Measurements from ENCODE around the gene GPR141.

The GPR141 gene

DNA sequence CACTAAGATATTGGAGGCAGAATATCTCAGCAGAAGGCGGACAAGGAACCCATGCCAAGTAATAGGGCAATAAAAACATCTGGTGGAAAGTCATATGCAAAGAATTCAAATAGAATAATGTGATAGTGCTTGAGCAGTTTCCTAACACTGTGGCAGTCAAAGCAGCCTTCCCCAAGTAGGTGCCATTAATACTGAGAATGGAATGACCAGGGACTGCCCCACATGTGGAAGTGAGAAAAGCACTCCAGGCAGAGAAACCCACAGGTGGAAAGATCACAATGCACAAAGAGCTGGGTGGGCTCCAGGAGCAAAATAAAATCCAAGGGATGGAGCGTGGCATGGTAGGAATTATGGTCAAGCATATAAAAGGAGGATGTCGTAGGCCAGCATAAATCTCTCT, 100.4 kb downstream of the GPR141 start:
- DNase-seq (ENCODE audit: low read depth), result no peak

DNA sequence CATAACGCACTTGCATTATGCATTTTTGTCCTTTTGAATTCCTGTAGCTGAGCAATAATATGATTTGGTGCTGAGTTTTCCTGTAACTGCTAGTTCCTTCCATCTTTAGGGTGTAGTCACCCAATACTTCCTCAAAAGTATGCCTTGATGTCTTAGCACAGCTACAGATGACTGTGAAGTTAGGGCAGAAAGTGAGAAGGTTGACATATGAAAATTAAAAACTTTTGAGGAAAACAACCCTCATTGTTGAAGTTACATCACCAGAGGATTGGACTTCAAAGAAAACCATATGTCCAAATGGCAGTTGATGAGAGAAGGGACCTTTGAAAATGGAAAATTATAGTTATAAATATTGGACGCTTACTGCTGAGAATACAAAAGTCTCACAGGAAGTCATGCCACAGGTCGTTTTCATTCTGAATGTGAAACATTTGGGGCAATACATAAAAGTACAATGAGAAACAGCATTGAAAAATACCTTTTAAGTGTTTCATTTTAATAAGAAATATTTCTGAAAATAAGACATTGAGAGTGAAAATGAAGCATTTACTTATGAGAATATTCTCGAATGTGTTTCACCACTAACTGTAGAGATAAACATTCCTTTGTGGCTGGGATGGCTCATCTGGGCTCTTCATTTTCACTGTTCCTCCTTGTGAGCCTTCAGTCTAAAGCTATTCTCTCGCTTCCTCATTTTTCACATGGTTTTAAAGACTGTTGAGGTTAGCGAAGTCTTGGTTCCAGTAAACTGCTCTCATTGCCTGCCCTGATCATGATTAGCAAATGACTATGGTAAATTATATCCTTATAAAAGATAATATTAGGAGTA, 103.4 kb downstream of the GPR141 start:
- no peak for DNase-seq (ENCODE audit: low read depth)
